Activated T-helper 1 cell treated with Interleukin-2 at 50 U/mL for 16 hours (primary cell): ENCODE measurements around the gene ATXN1.

Source experiments
- DNase-seq: peaks from one replicate; pipeline ENCODE4 v3.0.0-alpha.2; 2020; ENCODE audit warnings: low read depth

The ATXN1 gene

DNA sequence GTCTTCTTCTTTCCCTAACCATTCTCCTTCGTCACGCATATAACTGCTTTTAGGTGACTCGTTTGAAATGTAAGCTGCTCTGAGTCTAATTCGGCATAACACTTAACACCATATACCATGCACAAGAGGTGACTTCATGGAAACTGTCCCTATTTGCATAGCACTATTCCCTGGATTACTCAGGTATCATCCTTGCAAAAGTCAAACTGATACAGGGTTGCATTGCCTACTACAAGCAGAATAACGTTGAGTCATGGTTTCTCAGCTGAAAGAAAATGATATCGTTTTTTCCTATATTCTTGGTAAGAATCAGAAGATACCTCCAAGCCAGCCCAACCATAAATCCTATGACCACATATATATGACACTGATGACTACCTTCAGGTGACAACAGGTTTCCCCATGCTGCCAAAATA is 227.5 kb downstream of the ATXN1 start:
- DNase-seq, result no peak

DNA sequence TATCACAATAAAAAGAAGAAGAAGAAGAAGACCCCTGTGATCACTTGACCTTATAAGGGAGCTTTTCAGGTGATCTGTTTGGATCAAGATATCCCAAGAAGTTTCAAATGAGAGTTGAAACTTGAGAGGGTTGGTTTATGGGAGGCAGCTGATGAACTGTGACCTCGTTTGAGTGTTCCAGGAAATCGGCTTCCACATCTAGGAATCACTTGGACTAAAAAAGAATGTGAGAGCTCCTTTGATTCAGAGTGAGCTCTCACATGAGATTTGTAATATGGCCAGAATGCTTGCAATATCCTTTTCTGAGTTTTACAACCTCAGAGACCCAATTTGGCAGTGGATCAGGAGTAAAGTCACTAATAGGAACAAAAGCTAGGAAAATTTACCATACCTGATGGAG is 228.1 kb downstream of the ATXN1 start:
- DNase-seq, result no peak

DNA sequence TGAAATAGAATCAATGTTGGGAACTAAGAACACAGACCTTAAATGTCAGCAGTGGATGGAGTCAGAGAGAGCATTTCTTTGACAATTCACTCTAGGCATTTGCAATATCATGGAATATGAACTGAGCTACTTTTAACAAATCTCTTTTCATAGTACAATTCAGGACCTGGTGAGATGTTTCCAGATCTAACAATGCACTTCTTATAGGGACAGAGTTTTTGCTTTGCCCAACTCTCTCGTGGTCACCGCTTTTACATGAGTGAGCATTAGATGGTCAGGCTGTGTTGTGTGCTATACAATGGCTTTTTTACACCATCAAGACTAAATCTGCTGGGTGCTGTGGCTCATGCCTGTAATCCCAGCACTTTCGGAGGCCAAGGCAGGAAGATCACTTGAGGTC is 233.6 kb downstream of the ATXN1 start:
- no peak for DNase-seq

DNA sequence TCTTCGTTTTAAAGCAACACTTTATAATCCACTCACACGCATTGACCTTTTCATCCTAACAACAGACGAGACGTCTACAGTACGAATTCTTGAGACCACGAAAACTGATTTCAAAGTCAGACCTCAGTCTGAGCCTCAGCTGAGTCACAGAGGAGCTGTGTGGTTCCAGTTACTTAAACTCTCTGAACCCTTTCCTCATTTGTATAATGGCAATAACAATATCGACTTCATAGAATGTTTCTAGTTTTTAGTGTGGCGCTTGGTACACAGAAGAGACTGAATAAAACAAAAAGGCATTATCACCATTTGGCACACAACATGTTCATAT is 236.9 kb downstream of the ATXN1 start:
- no peak for DNase-seq

DNA sequence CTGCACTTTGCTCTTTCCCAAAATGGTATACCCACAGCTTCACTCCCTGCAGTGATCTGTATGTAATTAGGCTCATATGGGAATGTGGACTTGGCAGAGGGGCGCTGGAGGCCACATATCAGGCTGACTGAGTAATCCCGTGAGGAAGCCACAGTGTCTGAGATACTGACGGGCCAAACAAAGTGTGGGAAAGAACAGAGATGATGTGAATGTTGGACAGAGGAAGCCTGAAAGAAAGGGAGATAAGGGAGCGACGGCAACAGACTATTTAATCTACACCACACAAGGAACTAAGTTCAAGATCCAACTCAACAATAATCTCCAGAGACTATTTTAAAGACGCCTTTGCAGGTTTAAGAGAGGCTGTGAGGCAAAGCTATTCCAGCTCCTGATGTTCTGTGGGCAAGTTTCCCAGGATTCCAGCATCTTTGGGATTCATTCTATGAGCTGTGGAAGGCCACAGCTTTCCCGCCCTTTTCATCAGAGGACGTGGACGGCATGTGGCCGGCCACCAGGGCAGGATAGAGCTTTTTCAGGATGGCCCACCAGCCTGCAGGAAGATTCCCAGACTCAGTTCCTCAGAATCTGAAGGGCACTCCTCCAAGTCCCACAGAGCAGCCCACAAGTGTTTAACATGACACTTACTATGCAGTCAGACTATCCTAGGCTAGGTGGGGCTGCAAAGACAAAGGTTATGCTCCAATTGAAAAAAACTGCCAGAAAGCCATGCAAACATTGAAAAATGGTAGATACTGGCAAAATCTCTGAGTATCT is 237.5 kb downstream of the ATXN1 start:
- DNase-seq, result no peak

DNA sequence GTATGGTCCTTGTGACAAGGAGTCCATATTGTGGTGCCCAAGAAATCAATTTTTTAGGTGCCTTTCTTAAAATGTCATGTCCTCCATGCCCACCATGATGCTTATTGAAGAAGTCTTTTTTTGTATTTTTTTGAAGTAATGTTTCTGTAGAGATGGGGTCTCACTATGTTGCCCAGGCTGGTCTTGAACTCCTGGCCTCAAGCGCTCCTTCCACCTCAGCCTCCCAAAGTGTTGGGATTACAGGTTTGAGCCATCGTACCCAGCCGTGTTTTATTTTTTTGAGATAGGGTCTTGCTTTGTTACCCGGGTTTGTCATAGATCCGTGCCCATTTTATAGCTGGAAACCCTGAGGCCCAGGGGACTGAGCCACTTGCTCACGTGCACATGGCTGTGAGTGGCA is 238.3 kb downstream of the ATXN1 start:
- no peak for DNase-seq

DNA sequence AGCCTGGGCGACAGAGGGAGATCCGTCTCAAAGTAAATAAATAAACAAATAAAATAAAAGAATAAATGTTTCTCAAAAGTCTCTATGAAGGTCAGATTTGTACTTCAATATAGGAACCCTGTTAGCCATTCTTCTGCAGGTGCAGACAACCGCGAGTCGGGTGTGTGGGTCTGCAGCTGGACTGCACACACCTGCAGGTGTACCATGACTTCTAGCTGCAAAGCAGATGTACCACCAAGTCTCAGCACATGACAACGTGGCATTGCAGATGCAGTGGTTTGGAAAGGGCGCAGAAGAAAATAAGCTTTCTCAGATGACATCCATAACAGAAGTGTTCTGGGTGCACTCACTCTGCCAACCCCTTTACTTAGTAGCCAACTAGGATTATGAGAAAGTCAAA is 239.7 kb downstream of the ATXN1 start:
- no peak for DNase-seq

DNA sequence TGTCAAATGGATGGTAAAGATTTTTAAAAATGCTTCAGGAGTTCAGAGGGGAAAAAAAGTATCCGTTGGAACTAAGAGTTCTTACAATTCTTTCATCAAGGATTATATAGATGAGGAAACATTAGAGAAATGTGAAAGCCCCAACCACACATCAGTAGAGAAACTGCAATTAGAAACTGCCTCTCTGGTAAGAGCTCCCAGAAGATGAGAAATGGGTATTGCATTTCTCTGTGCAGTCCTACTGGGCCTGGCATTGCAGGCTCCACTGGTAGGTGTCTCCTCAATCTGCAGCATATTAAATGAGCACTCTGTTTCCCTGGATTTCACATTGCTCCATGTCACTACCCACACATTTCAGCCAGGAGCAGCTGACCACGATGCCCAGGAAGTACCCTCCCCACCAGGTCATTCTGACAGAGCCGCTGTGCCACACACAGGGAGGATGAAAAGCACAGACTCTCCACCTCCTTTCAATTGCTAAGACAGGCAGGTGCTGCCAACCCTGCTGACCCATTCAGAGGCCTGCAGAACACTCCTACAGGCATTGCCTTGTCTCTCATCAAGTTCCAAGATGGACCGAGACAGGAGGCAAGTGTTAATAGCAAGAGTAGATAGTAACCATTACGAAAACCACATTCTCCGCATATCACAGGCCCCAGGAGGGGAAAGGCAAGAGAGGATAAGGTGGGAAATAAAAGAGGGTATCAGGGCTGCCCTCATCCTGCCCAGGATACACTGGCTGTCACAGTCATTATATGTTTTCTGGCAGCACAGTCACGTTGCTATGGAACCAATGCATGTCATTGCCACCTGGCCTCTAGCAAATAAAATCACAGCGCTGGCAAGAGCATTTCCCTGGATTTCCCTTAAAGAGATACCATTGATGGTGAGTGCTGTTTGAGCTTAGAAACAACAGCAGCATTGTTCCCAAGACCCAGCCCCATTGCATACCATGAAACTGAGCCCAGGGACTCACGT is 241.7 kb downstream of the ATXN1 start:
- DNase-seq, result no peak

DNA sequence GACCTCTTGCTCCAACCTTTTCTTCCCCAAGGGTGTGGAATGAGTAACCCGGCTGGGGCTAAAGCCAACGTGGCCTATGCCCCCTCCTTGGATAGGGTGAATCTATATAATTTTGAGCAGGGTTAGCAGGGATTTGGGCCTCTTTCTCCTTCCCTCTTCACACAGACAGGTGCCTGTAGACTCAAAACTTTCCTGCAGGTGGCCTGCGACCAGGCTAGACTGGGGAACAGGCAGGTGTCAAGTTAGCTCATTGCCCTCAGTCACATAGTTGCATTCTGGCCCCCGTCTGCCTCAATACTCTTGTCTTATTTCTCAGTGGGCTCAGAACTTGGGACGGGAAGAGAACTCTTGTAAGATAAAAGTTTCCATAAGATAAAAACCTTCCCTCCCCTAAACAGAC is 243.0 kb downstream of the ATXN1 start:
- no peak for DNase-seq

DNA sequence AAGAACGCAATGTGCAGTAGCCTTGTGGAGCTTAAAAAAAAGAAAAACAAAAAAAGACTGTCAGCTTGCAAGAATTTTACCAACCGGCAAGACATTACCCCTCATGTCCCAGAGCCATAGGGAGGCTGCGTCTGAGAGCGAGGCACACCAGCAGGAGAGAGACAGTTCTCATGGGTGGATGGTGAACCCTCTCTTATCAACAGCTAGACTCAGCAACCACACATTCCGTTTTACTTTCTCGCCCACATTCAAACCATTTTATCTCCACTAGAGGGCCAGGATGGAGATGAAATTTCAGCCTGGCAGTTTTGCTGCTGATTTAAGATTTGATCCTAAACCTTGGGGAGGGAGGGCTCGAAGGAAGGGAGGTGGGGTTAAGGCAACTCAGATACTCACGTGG is 247.0 kb downstream of the ATXN1 start:
- DNase-seq, result no peak

DNA sequence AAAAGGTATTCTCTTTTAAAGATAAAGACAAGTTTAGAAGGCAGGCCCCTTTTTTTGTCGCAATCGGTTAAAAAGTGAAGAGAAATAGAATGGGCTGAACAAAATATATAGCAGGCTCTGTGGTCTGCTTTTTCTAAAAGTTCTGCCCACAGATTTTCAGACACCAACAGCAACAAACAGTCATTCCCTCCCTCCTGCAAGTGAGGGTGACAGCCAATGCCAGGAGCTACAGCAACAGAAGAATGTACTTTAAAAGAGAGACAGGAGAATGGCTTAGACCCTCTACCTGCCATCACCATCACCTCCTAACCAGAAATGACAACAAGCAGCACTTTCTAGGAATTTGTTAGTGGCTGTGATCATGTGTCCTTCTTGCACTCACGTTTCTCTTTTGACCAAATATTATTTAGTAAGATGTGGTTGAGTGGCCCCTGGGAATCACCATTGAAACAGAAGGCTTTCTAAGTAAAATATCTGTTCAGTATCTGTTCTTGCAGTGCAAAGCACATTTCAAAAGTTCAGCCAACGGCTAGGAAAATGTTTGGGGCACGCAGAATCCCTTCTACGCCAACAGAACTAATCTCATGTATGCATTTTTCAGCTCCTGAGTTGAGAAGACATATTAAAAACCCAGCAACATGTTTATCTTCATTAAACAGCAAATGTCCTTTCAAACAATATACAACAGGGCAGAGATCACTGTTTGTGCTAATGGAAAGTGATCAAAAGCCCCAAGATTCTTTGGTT is 248.5 kb downstream of the ATXN1 start:
- no peak for DNase-seq

DNA sequence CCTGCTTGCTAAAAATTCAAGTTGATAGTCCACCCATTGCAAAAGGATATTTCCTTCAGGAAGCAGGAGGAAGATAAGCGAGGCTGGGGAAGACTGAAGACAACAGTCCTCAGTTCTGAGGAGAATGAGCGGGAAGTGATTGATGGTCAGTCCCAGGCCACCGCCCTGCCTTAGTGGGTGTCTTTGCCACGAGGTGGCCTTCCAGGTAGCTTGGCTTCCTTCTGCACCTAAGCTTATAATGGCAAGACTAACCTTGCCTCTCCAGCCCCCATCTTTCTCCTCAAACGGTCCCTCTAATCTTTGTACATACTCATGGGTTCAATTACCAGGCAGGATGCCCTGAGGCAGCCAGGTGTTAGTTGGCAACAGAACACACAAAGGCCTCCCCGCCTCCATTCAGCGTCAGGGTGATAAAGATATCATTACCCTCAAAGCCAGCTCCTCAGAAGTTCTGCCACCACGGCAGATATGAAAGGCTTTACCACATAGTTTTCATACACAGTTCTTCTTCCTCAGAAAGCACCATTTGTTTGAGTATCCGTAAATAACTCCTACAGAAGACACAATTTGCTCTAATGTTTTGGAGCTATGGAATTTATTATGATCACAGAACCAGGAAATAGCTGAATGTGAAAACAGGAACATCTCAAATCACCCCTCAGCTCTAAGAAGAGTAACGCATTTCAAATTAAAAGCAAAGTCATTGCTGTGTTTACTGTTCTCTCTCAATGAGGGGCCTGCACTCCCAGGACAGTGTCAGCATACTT is 249.4 kb downstream of the ATXN1 start:
- no peak for DNase-seq

DNA sequence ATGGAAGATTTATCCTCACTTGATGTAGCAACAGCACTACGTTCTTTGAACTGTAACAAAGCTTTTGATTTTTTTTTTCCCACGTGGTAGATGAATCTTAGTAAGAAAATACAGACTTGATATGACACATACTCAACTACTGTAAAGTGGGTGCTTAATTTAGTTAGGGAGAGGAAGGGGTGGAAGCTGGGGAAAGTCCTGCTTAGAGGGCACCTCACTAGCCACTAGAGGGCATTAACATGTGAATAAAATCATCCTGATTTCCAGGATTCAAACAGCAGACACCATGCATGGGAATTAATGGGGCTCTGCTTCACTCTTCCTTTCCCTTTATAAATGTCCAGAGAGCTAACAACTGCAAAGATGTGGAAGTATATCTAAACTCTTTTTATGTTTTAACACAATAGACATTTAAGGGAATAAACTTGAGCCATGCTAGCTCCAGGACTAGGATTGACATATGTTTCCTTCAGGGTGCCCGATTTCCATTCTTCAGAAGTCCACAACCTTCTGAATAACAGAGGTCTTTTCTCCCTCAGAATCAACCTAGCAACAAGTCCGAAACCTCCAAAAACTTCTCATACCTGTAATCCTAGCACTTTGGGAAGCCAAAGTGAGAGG is 250.1 kb downstream of the ATXN1 start:
- no peak for DNase-seq

DNA sequence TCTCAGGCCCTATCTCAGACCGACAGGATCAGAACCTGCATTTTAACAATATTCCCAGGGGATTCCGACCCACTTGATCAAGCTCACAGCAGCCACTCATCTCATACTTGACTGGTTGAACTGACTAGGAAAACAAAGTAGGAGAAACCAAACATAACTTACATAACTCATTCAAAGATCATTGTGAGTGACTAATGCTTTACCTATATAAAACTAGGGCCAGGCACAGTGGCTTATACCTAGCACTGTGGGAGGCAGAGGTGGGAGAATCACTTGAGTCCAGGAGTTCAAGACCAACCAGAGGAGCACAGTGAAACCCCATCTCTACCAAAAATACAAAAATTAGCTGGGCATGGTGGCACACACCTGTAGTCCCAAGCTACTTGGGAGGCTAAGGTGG is 251.0 kb downstream of the ATXN1 start:
- DNase-seq, result no peak

DNA sequence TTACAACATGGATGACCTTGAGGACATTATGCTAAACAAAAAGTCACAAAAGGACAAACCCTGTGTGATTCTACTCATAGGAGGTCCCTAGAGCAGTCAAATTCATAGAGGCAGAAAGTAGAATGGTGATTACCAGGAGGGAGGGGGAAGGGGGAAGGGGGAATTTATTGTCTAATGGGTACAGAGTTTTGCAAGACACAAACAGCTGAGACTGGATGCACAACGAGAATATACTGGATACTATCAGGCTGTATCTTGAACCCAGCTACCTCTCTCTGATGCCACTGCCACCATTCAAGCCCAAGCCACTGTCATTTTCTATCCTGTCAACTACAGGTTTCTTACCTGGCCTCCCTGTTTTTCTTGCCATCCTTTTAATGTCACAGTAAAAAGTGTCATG is 252.3 kb downstream of the ATXN1 start:
- DNase-seq, result no peak

DNA sequence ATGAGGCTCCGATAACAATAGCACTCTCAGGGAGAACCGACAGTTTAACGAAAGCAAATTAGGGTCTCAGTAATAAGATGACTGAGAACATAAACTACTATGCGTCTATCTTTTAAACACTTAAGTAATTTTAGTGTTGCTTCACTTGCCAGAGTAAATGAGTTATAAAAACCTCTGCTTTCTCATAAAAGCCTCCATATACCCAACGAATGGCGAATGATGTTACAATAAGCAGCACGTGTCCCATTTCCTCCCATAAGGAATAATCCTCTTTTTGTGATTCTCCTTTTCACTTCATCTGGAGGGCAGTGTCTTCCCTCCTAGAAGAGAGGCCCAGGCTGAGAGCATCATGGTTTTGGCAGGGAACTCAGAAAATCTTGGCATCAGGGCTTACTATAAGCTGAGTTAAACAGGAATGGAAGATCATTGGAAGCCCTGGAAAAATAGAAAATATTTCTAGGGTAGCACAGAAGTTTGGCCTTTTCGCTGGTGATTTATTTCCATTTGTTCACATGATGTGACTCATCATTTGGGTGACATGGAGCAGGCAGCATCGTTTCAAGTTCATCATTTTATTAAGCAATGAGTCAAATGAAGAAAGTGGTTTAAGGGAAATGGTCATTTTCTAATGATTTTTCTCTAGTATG is 255.4 kb downstream of the ATXN1 start:
- DNase-seq, result no peak

DNA sequence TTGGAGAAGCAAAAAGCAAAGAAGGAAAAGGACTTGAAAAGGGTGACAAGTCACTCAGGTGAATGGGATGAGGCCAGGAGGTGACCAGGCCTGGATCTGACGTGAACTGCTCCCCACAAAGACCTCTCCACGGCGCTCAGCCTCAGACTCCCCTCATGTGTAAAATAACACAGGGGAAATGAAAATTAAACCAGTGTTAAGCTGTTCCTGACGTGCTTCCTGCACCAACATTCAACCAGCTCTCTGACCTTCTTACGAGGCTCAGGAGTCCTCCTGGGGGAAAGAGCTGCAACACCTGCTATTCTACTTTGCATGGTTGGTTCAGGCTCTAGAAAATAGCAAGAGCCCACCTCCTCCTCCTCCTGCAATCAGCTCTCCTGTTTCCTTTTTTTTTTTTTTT is 256.7 kb downstream of the ATXN1 start:
- DNase-seq, result no peak

DNA sequence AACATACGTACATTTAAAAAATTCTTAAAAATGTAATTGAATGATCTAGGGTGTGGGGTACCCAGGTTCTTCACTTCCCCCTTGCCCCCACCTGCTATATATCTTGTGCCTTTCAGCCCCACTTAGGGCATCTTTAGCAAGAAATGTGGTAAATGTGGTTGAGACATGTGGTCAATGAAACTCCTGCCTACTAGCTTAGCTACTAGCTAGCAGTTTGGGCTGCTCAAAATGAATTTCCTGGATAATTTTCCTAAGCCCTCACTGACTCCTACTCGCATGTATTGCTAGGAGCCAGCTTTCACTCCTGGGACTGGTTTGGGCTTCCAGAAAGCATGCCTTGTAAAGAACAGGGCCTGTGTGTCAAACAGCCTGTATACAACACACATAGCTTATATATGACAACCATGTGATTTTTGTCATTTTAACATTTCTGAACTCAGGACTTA is 257.3 kb downstream of the ATXN1 start:
- no peak for DNase-seq

DNA sequence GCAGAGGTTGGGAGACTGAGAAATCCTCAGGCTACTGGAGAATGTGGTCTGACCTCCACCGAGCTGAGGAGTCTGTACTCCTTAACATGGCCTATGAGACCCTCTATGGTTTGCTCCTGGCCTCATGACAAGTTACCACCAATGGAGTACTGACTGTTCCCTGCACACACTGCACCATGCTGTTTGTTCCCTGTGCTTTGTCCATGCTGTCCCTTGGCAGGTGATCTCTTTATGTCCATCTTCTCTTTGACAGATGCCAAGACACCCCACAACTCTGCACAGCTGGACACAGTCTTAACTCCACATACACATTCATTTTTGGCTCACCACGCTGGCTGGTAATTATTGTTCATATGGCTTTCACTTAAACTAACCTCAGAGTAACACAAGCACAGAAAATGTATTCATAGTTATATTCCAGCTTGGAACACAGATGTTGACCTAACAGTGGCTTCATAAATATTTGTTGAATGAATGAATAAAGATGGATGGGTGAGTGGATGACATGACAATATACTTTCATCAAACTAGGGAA is 258.0 kb downstream of the ATXN1 start:
- no peak for DNase-seq

DNA sequence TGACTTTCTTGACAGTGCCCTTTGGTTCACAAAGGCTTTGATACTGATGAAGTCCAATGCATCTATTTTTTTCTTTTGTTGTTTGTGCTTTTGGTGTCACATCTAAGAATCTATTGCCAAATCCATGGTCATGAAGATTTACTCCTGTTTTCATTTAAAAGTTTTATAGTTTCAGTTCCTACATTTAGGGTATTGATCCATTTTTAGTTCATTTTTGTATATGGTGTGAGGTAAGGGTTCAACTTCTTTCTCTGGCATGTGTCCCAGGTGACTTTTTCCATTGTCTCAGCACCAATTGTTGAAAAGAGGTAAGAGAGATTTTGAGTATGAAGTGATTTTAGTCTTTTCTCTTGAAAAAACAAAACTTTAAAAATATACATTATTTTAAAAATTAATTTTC is 262.3 kb downstream of the ATXN1 start:
- no peak for DNase-seq

DNA sequence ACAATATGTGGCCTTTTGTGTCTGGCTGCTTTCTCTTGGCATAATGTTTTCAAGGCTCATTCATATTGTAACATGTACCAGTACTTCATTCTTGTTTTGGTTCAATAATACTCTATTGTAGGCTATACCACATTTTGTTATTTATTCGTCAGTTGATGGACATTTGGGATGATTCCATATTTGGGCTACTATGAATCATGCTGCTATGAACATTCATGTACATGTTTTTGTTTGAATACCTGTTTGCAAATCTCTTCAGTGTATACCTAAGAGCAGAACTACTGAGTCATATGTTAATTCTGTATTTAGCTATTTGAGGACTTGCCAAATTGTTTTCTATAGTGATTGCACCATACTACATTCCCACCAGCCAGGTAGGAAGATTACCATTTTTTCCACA is 263.0 kb downstream of the ATXN1 start:
- DNase-seq, result no peak
